HG03432 (cell line): ENCODE measurements around the gene DYNLT4.
"Not testable (repeated sequence)": the region's sequence is repeated elsewhere in the genome, so short reads cannot be mapped to it uniquely, and the experiment has no call there.

Source experiments
- ATAC-seq: cut with Tn5 transposase; IDR thresholded peaks from one replicate; pipeline ENCODE4 v1.9.1; 2021; ENCODE audit warnings: mild to moderate bottlenecking, moderate library complexity; ENCODE audit not compliant: unreplicated experiment

The DYNLT4 gene

GRCh38 chr1:44828841-44829440, 21.8 kb upstream of the DYNLT4 start:
- no peak for ATAC-seq

- no peak for ATAC-seq
These were observed 21.0 kb upstream of the DYNLT4 start for GRCh38 chr1:44828003-44828651.

- no peak for ATAC-seq
These were observed 20.2 kb upstream of the DYNLT4 start for GRCh38 chr1:44827197-44828002.

- no peak for ATAC-seq
These were observed 19.4 kb upstream of the DYNLT4 start for GRCh38 chr1:44826375-44827196.

- ATAC-seq = not testable (repeated sequence)
These were observed 17.2 kb upstream of the DYNLT4 start for GRCh38 chr1:44824392-44824791.

- ATAC-seq = no peak
These were observed 15.9 kb upstream of the DYNLT4 start for GRCh38 chr1:44822981-44823451.

- ATAC-seq = no peak
These were observed 15.1 kb upstream of the DYNLT4 start for GRCh38 chr1:44822131-44822701.

- ATAC-seq = no peak
These were observed 14.1 kb upstream of the DYNLT4 start for GRCh38 chr1:44821240-44821715.

GRCh38 chr1:44820328-44821239, 13.4 kb upstream of the DYNLT4 start:
- ATAC-seq = no peak

- ATAC-seq = peak; percentile 82
These were observed 12.6 kb upstream of the DYNLT4 start for GRCh38 chr1:44819608-44820327.

- ATAC-seq = no peak
These were observed 12.1 kb upstream of the DYNLT4 start for GRCh38 chr1:44819196-44819607.

GRCh38 chr1:44817771-44818495, 10.8 kb upstream of the DYNLT4 start:
- ATAC-seq = no peak

GRCh38 chr1:44817307-44817706, 10.2 kb upstream of the DYNLT4 start:
- no peak for ATAC-seq

- not testable (repeated sequence) for ATAC-seq
These were observed 8.8 kb upstream of the DYNLT4 start for GRCh38 chr1:44815926-44816325.

- ATAC-seq = no peak
These were observed 5.8 kb upstream of the DYNLT4 start for GRCh38 chr1:44812822-44813543.

GRCh38 chr1:44811234-44811633, 4.1 kb upstream of the DYNLT4 start:
- ATAC-seq = no peak

- ATAC-seq = not testable (repeated sequence)
These were observed 3.6 kb upstream of the DYNLT4 start for GRCh38 chr1:44810762-44811105.
